Measurements from ENCODE around the gene CHST11.

CHST11 gene

DNA sequence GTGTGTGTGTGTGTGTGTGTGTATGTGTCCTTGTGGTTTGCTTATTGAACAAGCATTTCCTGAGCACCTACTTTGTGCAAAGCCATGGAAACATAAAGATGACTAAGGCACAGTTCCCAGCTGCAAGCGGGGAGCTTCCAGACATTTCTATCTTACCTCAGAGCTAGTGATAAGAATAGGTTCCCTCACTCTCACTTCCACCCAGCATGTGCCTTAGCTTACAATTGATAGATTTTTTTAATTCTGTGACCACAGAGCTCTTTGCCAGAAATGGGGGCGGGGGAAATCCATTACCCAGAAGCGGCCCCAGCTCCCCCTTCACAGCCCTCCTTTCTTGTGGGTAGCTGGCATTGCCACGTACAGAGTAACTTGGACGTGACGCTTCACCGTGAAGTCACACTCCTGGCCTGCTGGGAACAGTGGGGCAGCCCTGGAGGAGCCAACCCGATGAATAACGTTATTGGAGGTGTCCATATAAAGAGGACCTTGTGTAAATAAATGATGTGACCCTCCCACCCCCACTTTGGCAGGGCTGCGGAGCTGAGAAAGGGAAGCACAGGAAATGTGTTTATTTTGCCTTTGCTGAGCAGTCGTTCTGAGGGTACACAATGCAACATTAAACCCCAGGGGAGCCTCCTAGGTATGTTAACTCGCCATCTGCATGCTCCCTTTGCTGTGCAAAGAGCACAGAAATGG, 238.9 kb downstream of the CHST11 start:
- Histone ChIP-seq H3K4me1 (ENCODE audit: control insufficient read depth, insufficient read depth, low read length) (peaks cover 11% of the 10 kb centered on the region; the same call in 1 of the 2 replicates), H3K9ac (ENCODE audit: low read depth, low read length) (no peak overlapping the region), H3K4me3 (ENCODE audit: low read depth, low read length) (no peak overlapping the region), H3K9me3 (ENCODE audit: control insufficient read depth, insufficient read depth, low read length) (no peaks in the 10 kb centered on the region), H3K27me3 (ENCODE audit: control insufficient read depth, insufficient read depth, low read length) (no peaks in the 10 kb centered on the region), H3K36me3 (ENCODE audit: control insufficient read depth, insufficient read depth, low read length) (no peaks in the 10 kb centered on the region), H3K27ac (ENCODE audit: low read depth, low read length) (no peak overlapping the region)

DNA sequence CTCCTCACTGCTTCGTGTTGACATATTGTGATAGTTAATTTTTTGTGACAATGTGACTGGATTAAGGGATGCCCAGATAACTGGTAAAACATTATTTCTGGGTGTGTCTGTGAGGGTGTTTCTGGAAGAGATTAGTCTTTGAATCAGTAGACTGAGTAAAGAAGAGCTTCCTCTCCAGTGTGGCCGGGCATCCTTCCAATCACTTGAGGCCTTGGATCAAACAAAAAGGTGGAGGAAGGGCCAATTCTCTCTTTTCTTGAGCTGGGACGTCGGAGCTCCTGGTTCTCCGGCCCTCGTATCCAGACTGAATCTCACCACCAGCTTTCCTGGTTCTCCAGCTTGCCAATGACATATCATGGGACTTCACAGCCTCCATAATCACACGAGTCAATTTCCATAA, 240.4 kb downstream of the CHST11 start:
- Histone ChIP-seq H3K9me3 (ENCODE audit: control insufficient read depth, insufficient read depth, low read length) (no peaks in the 10 kb centered on the region), H3K27ac (ENCODE audit: low read depth, low read length) (no peak overlapping the region), H3K4me1 (ENCODE audit: control insufficient read depth, insufficient read depth, low read length) (peaks cover 11% of the 10 kb centered on the region; the same call in 1 of the 2 replicates), H3K36me3 (ENCODE audit: control insufficient read depth, insufficient read depth, low read length) (no peaks in the 10 kb centered on the region), H3K27me3 (ENCODE audit: control insufficient read depth, insufficient read depth, low read length) (no peaks in the 10 kb centered on the region), H3K9ac (ENCODE audit: low read depth, low read length) (no peak overlapping the region), H3K4me3 (ENCODE audit: low read depth, low read length) (no peak overlapping the region)

DNA sequence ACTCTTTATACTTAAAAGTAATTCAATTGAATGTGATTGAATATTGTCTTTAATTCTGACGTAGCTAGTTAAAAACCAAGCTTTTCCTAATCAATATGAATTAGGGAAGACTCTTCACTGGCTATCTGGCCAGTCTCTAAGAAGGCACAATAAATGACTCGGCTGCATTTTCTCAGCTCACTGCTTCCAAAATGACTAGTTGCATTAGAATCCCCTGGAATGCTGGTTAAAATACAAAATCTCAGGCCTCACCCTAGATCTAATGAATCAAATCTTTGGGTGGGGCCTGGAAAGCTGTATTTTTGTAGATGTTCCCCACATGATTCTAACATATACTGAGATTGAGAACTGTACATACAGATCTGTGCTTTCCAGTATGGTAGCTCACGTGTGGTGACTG, 242.1 kb downstream of the CHST11 start:
- H3K27me3 ChIP-seq (ENCODE audit: control insufficient read depth, insufficient read depth, low read length) = no peaks in the 10 kb centered on the region
- H3K27ac ChIP-seq (ENCODE audit: low read depth, low read length) = no peak overlapping the region
- H3K9me3 ChIP-seq (ENCODE audit: control insufficient read depth, insufficient read depth, low read length) = no peaks in the 10 kb centered on the region
- H3K36me3 ChIP-seq (ENCODE audit: control insufficient read depth, insufficient read depth, low read length) = no peaks in the 10 kb centered on the region
- H3K4me3 ChIP-seq (ENCODE audit: low read depth, low read length) = no peak overlapping the region
- H3K4me1 ChIP-seq (ENCODE audit: control insufficient read depth, insufficient read depth, low read length) = peaks cover 11% of the 10 kb centered on the region; the same call in 1 of the 2 replicates
- no peak overlapping the region for H3K9ac ChIP-seq (ENCODE audit: low read depth, low read length)

DNA sequence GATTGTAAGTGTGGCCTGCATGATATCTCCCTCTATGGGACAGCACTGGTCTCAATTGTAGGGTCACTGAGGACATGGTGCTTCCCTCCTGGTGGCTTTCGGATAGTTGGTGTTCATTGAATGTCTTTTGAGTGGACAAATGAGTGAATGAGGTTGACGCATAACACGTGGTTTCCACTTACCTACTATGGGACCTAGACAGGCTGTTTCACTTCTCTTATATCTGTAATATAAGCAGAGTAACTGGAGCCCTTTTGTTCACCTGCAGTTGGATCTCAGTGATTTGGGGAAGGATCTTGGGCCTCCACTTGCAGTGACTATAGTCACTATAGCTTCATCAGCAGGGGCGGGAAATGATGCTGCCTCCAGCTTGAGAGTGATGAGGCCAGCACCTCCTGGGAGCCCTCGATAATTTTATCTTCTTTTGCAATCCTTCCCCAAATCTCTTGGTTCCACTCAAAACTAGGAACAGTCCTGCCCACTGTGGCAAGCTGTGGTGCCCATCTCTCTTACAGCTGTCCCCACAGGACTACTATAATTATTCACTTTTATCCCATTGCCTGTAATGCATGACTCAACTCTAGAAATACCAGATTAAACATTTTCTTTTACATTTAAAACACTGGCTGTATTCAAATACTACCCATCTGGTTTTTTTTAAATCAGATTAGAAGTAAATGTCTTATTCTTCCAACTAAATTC, 242.9 kb downstream of the CHST11 start:
- no peaks in the 10 kb centered on the region for H3K9me3 ChIP-seq (ENCODE audit: control insufficient read depth, insufficient read depth, low read length)
- H3K4me1 ChIP-seq (ENCODE audit: control insufficient read depth, insufficient read depth, low read length) = peaks cover 16% of the 10 kb centered on the region
- no peak overlapping the region for H3K27ac ChIP-seq (ENCODE audit: low read depth, low read length)
- no peak overlapping the region for H3K9ac ChIP-seq (ENCODE audit: low read depth, low read length)
- no peaks in the 10 kb centered on the region for H3K36me3 ChIP-seq (ENCODE audit: control insufficient read depth, insufficient read depth, low read length)
- H3K4me3 ChIP-seq (ENCODE audit: low read depth, low read length) = no peak overlapping the region
- no peaks in the 10 kb centered on the region for H3K27me3 ChIP-seq (ENCODE audit: control insufficient read depth, insufficient read depth, low read length)

DNA sequence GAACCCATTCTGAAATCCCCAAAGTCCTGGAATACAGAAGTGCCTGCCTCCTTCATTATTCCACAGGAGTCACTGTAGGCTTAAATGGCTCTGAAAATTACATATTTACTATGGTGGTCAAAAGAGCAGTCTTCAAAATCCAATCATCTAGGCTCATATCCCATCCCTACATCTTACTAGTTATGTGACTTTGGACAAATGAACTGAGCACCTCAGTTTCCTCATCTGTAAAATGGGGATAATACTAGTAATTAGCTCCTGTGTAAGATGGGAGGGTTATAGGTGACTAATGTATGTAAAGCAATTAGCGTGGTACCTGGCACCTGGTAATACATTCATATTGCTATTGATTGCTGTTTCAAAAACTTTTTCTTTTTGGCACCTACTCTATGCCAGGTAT, 243.6 kb downstream of the CHST11 start:
- Histone ChIP-seq H3K4me1 (ENCODE audit: control insufficient read depth, insufficient read depth, low read length) (peaks cover 15% of the 10 kb centered on the region), H3K36me3 (ENCODE audit: control insufficient read depth, insufficient read depth, low read length) (no peaks in the 10 kb centered on the region), H3K27ac (ENCODE audit: low read depth, low read length) (no peak overlapping the region), H3K9me3 (ENCODE audit: control insufficient read depth, insufficient read depth, low read length) (no peaks in the 10 kb centered on the region), H3K9ac (ENCODE audit: low read depth, low read length) (no peak overlapping the region), H3K4me3 (ENCODE audit: low read depth, low read length) (no peak overlapping the region), H3K27me3 (ENCODE audit: control insufficient read depth, insufficient read depth, low read length) (no peaks in the 10 kb centered on the region)

DNA sequence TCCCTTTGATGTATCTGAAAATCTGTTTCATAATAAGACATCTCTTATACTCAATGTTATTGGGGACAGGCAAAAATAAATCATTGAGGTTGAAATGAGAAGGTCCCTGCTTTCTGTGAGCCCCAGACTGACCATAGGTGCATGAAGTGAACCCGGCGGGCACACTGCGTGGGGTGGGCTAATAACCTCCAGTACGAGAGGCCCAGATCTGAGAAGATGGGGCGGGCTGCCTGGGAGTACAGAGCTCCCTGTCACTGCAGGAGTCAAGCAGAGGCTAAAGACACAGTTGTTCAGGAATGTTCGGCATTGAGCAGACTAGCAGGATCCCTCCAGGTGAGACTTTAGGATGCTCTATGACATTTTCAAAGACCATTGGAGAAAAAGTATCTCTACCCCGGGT, 244.6 kb downstream of the CHST11 start:
- Histone ChIP-seq H3K4me3 (ENCODE audit: low read depth, low read length) (no peak overlapping the region), H3K9me3 (ENCODE audit: control insufficient read depth, insufficient read depth, low read length) (no peaks in the 10 kb centered on the region), H3K36me3 (ENCODE audit: control insufficient read depth, insufficient read depth, low read length) (no peaks in the 10 kb centered on the region), H3K9ac (ENCODE audit: low read depth, low read length) (no peak overlapping the region), H3K4me1 (ENCODE audit: control insufficient read depth, insufficient read depth, low read length) (peaks cover 10% of the 10 kb centered on the region), H3K27ac (ENCODE audit: low read depth, low read length) (no peak overlapping the region), H3K27me3 (ENCODE audit: control insufficient read depth, insufficient read depth, low read length) (no peaks in the 10 kb centered on the region)

DNA sequence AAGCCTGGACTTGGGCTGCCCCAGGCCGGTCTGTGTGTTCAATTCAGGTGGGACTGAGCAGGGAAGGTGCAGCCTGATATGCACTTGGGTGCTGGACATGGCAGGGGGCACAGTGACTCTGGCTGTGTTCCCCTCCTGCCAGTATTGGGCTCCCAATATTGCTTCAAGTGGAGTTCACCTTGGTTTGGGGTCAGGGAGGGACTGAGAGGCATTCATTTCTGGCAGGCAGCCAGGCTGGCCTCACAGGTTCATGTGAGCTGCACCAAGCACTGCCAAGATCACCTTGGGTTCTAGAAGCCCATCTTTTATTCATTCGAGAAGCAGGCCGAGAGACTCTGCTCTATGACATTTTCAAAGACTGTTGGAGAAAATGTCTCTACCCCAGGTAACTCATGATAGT, 245.0 kb downstream of the CHST11 start:
- H3K36me3 ChIP-seq (ENCODE audit: control insufficient read depth, insufficient read depth, low read length) = no peaks in the 10 kb centered on the region
- no peaks in the 10 kb centered on the region for H3K9me3 ChIP-seq (ENCODE audit: control insufficient read depth, insufficient read depth, low read length)
- no peaks in the 10 kb centered on the region for H3K27me3 ChIP-seq (ENCODE audit: control insufficient read depth, insufficient read depth, low read length)
- H3K4me1 ChIP-seq (ENCODE audit: control insufficient read depth, insufficient read depth, low read length) = peaks cover 10% of the 10 kb centered on the region
- no peak overlapping the region for H3K4me3 ChIP-seq (ENCODE audit: low read depth, low read length)
- no peak overlapping the region for H3K27ac ChIP-seq (ENCODE audit: low read depth, low read length)
- H3K9ac ChIP-seq (ENCODE audit: low read depth, low read length) = no peak overlapping the region

DNA sequence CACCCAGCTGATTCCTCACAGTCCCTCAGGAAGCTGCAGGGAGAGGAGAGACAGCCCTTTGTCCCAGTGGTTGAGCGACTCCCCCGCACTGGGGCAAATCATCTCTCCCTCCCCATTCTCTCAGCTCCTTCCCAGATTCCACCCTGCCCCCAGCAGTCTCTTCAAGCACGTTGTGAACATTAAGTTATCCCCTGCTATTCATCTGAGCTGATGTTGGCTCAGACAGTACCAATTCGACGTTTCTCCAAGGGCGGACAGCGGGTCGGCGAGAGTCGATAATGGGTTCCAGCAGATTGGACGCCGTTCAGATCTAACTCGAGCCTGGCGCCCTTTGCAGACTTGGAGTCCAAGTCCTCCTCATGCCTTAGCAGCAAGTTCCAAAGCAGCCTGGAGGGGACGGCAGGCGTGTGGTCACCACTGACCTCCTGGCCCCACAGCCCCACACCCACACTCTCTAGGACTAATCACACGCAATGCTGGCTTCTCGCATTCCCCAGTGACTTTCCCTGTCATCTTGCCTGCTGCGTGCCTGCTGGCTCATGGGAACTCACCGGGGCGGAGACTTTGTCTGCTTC, 245.9 kb downstream of the CHST11 start:
- H3K27me3 ChIP-seq (ENCODE audit: control insufficient read depth, insufficient read depth, low read length) = no peaks in the 10 kb centered on the region
- H3K9me3 ChIP-seq (ENCODE audit: control insufficient read depth, insufficient read depth, low read length) = no peaks in the 10 kb centered on the region
- no peak overlapping the region for H3K9ac ChIP-seq (ENCODE audit: low read depth, low read length)
- H3K4me1 ChIP-seq (ENCODE audit: control insufficient read depth, insufficient read depth, low read length) = peaks cover 18% of the 10 kb centered on the region
- H3K27ac ChIP-seq (ENCODE audit: low read depth, low read length) = no peak overlapping the region
- no peak overlapping the region for H3K4me3 ChIP-seq (ENCODE audit: low read depth, low read length)
- no peaks in the 10 kb centered on the region for H3K36me3 ChIP-seq (ENCODE audit: control insufficient read depth, insufficient read depth, low read length)

DNA sequence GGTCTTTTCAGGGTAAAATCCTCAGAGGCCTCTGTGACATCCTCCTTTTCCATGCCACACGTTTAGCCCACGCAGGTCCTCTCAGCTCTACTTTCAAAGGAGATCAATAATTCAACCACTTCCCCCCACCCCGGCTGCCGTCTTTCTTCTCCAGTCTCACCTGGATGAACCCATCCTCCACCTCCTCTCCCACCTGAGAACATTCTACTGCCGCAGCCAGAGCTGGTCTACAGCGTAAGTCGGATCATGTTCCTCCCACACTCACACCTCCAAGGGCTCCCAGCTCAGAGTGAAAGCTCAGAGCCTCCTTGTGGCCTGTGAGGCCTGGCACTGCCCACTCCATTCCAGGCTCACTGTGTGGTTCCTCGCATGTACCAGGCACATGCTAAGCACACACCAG, 246.6 kb downstream of the CHST11 start:
- H3K9me3 ChIP-seq (ENCODE audit: control insufficient read depth, insufficient read depth, low read length) = no peaks in the 10 kb centered on the region
- no peaks in the 10 kb centered on the region for H3K36me3 ChIP-seq (ENCODE audit: control insufficient read depth, insufficient read depth, low read length)

DNA sequence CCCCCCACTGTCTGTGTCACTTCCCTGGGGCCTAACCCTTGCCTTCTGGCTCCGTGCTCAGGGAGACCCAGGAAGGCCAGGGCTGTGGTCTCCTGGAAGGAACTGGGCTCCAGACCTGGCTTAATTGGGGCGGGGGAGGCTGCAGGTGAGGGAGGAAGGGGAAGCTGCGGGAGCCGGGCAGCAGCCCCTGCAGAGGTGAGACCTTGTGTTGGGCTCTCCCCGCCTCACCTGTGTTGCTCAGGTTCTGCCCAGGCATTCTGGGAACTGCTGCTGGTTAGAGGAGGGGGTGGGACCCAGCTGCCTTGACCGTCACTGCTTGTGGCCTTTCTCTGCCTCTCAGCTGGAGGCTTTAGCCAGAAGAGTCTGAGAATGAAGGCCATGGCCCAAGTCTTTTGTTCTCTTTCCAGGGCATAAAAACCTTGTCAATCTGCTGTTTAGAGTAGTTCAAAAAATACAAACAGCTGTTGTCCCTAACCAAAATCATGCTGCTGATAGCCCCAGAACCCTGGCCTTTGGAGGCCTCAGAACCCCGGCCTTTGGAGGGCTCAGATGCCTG, 247.6 kb downstream of the CHST11 start:
- Histone ChIP-seq H3K9ac (ENCODE audit: low read depth, low read length) (no peak overlapping the region), H3K9me3 (ENCODE audit: control insufficient read depth, insufficient read depth, low read length) (no peaks in the 10 kb centered on the region), H3K4me3 (ENCODE audit: low read depth, low read length) (no peak overlapping the region), H3K4me1 (ENCODE audit: control insufficient read depth, insufficient read depth, low read length) (peaks cover 35% of the 10 kb centered on the region), H3K36me3 (ENCODE audit: control insufficient read depth, insufficient read depth, low read length) (no peaks in the 10 kb centered on the region), H3K27me3 (ENCODE audit: control insufficient read depth, insufficient read depth, low read length) (no peaks in the 10 kb centered on the region), H3K27ac (ENCODE audit: low read depth, low read length) (peak overlapping the region; percentile 44)

More for the DNA sequence above, 246.6 kb downstream of the CHST11 start:
- no peak overlapping the region for H3K4me3 ChIP-seq (ENCODE audit: low read depth, low read length)
- H3K9ac ChIP-seq (ENCODE audit: low read depth, low read length) = no peak overlapping the region
- no peaks in the 10 kb centered on the region for H3K27me3 ChIP-seq (ENCODE audit: control insufficient read depth, insufficient read depth, low read length)
- peaks cover 26% of the 10 kb centered on the region for H3K4me1 ChIP-seq (ENCODE audit: control insufficient read depth, insufficient read depth, low read length)
- no peak overlapping the region for H3K27ac ChIP-seq (ENCODE audit: low read depth, low read length)

DNA sequence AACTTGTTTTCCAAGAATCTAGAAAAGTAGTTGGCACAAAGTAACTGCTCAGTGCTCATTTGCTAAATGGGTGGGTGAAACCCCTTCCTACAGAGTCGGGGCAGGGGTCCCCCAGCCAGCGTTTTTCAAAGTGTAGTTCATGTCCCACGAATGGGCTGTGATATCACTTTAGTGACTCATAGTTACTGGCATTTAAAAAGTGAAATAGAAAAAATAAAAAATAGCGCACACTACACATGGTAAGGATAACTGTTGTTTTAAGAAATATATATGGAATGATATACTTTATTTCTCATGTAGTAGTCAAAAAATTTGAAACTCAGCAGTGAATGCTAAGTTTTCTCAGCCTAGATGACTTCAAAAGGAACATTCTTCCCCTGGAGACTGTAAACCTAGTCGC, 250.4 kb downstream of the CHST11 start:
- Histone ChIP-seq H3K36me3 (ENCODE audit: control insufficient read depth, insufficient read depth, low read length) (no peaks in the 10 kb centered on the region), H3K27ac (ENCODE audit: low read depth, low read length) (no peak overlapping the region), H3K9ac (ENCODE audit: low read depth, low read length) (no peak overlapping the region), H3K4me1 (ENCODE audit: control insufficient read depth, insufficient read depth, low read length) (peaks cover 44% of the 10 kb centered on the region), H3K9me3 (ENCODE audit: control insufficient read depth, insufficient read depth, low read length) (no peaks in the 10 kb centered on the region), H3K4me3 (ENCODE audit: low read depth, low read length) (no peak overlapping the region), H3K27me3 (ENCODE audit: control insufficient read depth, insufficient read depth, low read length) (no peaks in the 10 kb centered on the region)

Data from HUES48 (cell line).